Activated CD4-positive, CD25-positive, alpha-beta regulatory T cell treated with anti-CD3 and anti-CD28 coated beads, Interleukin-2, amount 50 U/mL, for 16 hours (primary cell): ENCODE results near the gene PHF21B.

Experiments used
- DNase-seq: peaks from one replicate; pipeline ENCODE4 v3.0.0-alpha.2; 2020; ENCODE audit warnings: low read depth, low spot score

Gene PHF21B

GRCh38 chr22:44894321-44894720 lies 115.5 kb downstream of the PHF21B start:
- no peak for DNase-seq

- no peak for DNase-seq
Observed at GRCh38 chr22:44893731-44894080, 116.1 kb downstream of the PHF21B start.

GRCh38 chr22:44892803-44893730 lies 116.7 kb downstream of the PHF21B start:
- no peak for DNase-seq

GRCh38 chr22:44892243-44892642 lies 117.6 kb downstream of the PHF21B start:
- DNase-seq = no peak

- DNase-seq = no peak
Observed at GRCh38 chr22:44891791-44892190, 118.0 kb downstream of the PHF21B start.

GRCh38 chr22:44891293-44891747 lies 118.5 kb downstream of the PHF21B start:
- DNase-seq = no peak

GRCh38 chr22:44890416-44891292 lies 119.2 kb downstream of the PHF21B start:
- no peak for DNase-seq

GRCh38 chr22:44889255-44889878 lies 120.4 kb downstream of the PHF21B start:
- DNase-seq = no peak

GRCh38 chr22:44888491-44889254 lies 121.1 kb downstream of the PHF21B start:
- DNase-seq = no peak

GRCh38 chr22:44887941-44888366 lies 121.9 kb downstream of the PHF21B start:
- DNase-seq = no peak

- no peak for DNase-seq
Observed at GRCh38 chr22:44885806-44886360, 123.9 kb downstream of the PHF21B start.

- no peak for DNase-seq
Observed at GRCh38 chr22:44884968-44885805, 124.6 kb downstream of the PHF21B start.

GRCh38 chr22:44884562-44884961 lies 125.2 kb downstream of the PHF21B start:
- no peak for DNase-seq

- DNase-seq = no peak
Observed at GRCh38 chr22:44883011-44883421, 126.8 kb downstream of the PHF21B start.

- DNase-seq = no peak
Observed at GRCh38 chr22:44882226-44882905, 127.4 kb downstream of the PHF21B start.

- no peak for DNase-seq
Observed at GRCh38 chr22:44881624-44882023, 128.2 kb downstream of the PHF21B start.

- DNase-seq = no peak
Observed at GRCh38 chr22:44880610-44881290, 129.1 kb downstream of the PHF21B start.

GRCh38 chr22:44879301-44879680 lies 130.5 kb downstream of the PHF21B start:
- no peak for DNase-seq
